ENCODE data around the gene TNS2.
"Not testable (repeated sequence)": the region's sequence is repeated elsewhere in the genome, so short reads cannot be mapped to it uniquely, and the experiment has no call there.

The TNS2 gene, protein sequence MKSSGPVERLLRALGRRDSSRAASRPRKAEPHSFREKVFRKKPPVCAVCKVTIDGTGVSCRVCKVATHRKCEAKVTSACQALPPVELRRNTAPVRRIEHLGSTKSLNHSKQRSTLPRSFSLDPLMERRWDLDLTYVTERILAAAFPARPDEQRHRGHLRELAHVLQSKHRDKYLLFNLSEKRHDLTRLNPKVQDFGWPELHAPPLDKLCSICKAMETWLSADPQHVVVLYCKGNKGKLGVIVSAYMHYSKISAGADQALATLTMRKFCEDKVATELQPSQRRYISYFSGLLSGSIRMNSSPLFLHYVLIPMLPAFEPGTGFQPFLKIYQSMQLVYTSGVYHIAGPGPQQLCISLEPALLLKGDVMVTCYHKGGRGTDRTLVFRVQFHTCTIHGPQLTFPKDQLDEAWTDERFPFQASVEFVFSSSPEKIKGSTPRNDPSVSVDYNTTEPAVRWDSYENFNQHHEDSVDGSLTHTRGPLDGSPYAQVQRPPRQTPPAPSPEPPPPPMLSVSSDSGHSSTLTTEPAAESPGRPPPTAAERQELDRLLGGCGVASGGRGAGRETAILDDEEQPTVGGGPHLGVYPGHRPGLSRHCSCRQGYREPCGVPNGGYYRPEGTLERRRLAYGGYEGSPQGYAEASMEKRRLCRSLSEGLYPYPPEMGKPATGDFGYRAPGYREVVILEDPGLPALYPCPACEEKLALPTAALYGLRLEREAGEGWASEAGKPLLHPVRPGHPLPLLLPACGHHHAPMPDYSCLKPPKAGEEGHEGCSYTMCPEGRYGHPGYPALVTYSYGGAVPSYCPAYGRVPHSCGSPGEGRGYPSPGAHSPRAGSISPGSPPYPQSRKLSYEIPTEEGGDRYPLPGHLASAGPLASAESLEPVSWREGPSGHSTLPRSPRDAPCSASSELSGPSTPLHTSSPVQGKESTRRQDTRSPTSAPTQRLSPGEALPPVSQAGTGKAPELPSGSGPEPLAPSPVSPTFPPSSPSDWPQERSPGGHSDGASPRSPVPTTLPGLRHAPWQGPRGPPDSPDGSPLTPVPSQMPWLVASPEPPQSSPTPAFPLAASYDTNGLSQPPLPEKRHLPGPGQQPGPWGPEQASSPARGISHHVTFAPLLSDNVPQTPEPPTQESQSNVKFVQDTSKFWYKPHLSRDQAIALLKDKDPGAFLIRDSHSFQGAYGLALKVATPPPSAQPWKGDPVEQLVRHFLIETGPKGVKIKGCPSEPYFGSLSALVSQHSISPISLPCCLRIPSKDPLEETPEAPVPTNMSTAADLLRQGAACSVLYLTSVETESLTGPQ (N-terminal part only)

DNA sequence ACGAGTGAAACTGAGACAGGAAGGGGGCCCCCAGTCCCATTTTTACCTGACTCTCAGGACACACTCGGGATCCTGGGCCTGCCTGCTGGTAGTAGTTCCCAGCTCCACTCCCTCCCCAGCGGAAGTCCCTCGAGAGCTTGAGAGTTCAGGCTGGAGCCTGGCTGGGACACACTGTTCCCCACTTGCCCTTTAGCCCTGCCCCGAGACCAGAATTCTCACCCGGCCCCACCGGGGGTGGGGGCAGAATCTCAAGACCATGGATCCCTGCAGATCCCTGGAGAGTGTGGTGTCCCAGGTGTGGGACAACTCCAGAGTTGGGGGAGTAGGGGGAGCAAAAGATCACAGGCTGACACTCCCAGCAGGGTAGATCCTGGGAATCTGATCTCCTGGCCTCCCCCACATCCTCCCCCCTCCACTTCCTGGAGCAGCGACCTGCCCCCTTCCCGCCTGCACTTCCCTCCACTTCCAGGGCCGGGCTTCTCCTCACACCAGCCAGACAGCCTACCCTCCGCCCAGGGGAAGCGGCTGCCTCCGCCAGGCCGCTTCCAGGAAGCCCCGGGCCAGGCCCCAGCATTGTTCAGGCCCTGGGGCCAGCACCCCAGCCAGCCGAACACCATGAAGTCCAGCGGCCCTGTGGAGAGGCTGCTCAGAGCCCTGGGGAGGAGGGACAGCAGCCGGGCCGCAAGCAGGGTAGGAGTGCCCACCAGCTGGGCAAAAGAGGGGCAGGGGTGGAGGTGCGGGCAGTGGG lies at the start of gene TNS2:
TNS2 (plus strand) TSS at position 495 of the 748 bp plus-strand sequence; CDS start at position 616, 121 bp downstream.
- H3K9ac ChIP-seq (ENCODE audit: low read length in 5 of 5), result peak within 1 kb of the TSS; percentile 93 to 100 (median 99)
- H3K27ac ChIP-seq (ENCODE audit: low read depth, low read length), result peak within 1 kb of the TSS; percentile 99
- H3K27me3 ChIP-seq (ENCODE audit: control insufficient read depth in 5 of 5, insufficient read depth in 4 of 5, low read length in 5 of 5), result peaks cover 0 to 2% (median 0%) of the 10 kb centered on the region in 5 donors
- H3K4me3 ChIP-seq (ENCODE audit: low read depth in 1 of 5, low read length in 5 of 5), result peak within 1 kb of the TSS; percentile 87 to 95 (median 91)
- H3K4me1 ChIP-seq (ENCODE audit: control insufficient read depth in 5 of 5, insufficient read depth in 5 of 5, low read length in 5 of 5), result peaks cover 29 to 92% (median 84%) of the 10 kb centered on the region in 5 donors
- H3K36me3 ChIP-seq (ENCODE audit: control insufficient read depth in 5 of 5, insufficient read depth in 5 of 5, low read length in 5 of 5), result peaks cover 0 to 23% (median 12%) of the 10 kb centered on the region in 5 donors
- no peaks in the 10 kb centered on the region for H3K9me3 ChIP-seq (ENCODE audit: control insufficient read depth in 5 of 5, low read length in 5 of 5)

DNA sequence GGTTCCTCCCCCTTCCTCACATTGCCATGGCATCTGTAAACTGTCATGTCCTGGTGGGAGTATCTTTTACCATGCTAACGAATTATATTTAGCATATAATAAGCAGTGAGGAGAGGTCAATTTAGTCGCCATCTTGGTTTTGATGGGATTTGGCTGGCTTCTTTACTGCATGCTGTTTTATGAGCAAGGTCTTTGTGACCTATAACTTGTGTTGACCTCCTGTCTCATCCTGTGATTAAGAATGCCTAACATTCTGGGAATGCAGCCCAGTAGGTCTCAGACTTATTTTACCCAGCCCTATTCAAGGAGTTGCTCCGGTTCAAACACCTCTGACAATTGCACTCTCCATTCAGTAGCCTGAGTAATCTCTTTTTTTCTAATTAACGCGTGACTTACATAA lies 45.7 kb upstream of the TNS2 start:
- no peaks in the 10 kb centered on the region for H3K27me3 ChIP-seq (ENCODE audit: control insufficient read depth in 5 of 5, insufficient read depth in 4 of 5, low read length in 5 of 5)
- H3K9me3 ChIP-seq (ENCODE audit: control insufficient read depth in 5 of 5, low read length in 5 of 5), result no peaks in the 10 kb centered on the region
- no peaks in the 10 kb centered on the region for H3K36me3 ChIP-seq (ENCODE audit: control insufficient read depth in 5 of 5, insufficient read depth in 5 of 5, low read length in 5 of 5)
- H3K4me3 ChIP-seq (ENCODE audit: low read depth in 1 of 5, low read length in 5 of 5), result no peak overlapping the region
- H3K27ac ChIP-seq (ENCODE audit: low read depth, low read length), result no peak overlapping the region
- peak overlapping the region in 1 of 5 donors; percentile 32 for H3K9ac ChIP-seq (ENCODE audit: low read length in 5 of 5)
- H3K4me1 ChIP-seq (ENCODE audit: control insufficient read depth in 5 of 5, insufficient read depth in 5 of 5, low read length in 5 of 5), result peaks cover 0 to 48% (median 43%) of the 10 kb centered on the region in 5 donors

- Histone ChIP-seq H3K36me3 (ENCODE audit: control insufficient read depth in 5 of 5, insufficient read depth in 5 of 5, low read length in 5 of 5) (peaks cover 0 to 3% (median 0%) of the 10 kb centered on the region in 5 donors), H3K4me1 (ENCODE audit: control insufficient read depth in 5 of 5, insufficient read depth in 5 of 5, low read length in 5 of 5) (peaks cover 2 to 52% (median 47%) of the 10 kb centered on the region in 5 donors), H3K27me3 (ENCODE audit: control insufficient read depth in 5 of 5, insufficient read depth in 4 of 5, low read length in 5 of 5) (no peaks in the 10 kb centered on the region), H3K9me3 (ENCODE audit: control insufficient read depth in 5 of 5, low read length in 5 of 5) (no peaks in the 10 kb centered on the region), H3K4me3 (ENCODE audit: low read depth in 1 of 5, low read length in 5 of 5) (no peak overlapping the region), H3K9ac (ENCODE audit: low read length in 5 of 5) (peak overlapping the region in 1 of 5 donors; percentile 32), H3K27ac (ENCODE audit: low read depth, low read length) (peak overlapping the region; percentile 1)
Observed at GRCh38 chr12:53004582-53004981, 45.3 kb upstream of the TNS2 start.

DNA sequence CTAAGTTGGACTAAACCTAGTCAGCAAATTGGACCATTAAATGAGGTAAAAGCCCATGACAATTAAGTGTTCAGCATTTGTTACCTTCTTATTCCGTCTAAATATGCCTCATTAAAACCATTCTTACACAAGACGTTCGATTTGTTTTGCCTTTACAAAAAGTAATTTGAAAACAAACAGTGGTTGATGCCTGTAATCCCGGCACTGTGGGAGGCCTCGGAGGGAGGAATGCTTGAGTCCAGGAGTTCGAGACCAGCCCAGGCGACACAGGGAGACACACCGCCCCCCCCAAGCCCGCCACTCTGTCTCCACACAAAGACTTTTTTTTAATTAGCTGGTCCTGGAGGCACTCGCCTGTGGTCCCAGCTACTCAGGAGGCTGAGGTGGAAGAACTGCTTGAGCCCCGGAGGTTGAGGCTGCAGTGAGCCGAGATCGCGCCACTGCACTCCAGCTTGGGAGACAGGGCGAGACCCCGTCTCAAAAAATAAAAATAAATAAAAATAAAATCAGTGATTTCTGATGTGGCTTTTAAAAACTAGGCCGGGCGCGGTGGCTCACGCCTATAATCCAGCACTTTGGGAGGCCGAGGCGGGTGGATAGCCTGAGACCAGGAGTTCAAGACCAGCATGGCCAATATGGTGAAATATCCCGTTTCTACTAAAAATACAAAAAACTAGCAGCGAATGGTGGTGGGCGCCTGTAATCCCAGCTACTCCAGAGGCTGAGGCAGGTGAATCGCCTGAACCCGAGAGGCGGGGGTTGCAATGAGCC lies 44.5 kb upstream of the TNS2 start:
- Histone ChIP-seq H3K4me1 (ENCODE audit: control insufficient read depth in 5 of 5, insufficient read depth in 5 of 5, low read length in 5 of 5) (peaks cover 2 to 55% (median 51%) of the 10 kb centered on the region in 5 donors), H3K9ac (ENCODE audit: low read length in 5 of 5) (peak overlapping the region in 4 of 5 donors; percentile 59 to 82 (median 62)), H3K36me3 (ENCODE audit: control insufficient read depth in 5 of 5, insufficient read depth in 5 of 5, low read length in 5 of 5) (peaks cover 0 to 4% (median 0%) of the 10 kb centered on the region in 5 donors), H3K4me3 (ENCODE audit: low read depth in 1 of 5, low read length in 5 of 5) (peak overlapping the region; percentile 77 to 96 (median 86)), H3K27ac (ENCODE audit: low read depth, low read length) (peak overlapping the region; percentile 57), H3K9me3 (ENCODE audit: control insufficient read depth in 5 of 5, low read length in 5 of 5) (no peaks in the 10 kb centered on the region), H3K27me3 (ENCODE audit: control insufficient read depth in 5 of 5, insufficient read depth in 4 of 5, low read length in 5 of 5) (no peaks in the 10 kb centered on the region)

- peaks cover 0 to 7% (median 4%) of the 10 kb centered on the region in 5 donors for H3K36me3 ChIP-seq (ENCODE audit: control insufficient read depth in 5 of 5, insufficient read depth in 5 of 5, low read length in 5 of 5)
- H3K9me3 ChIP-seq (ENCODE audit: control insufficient read depth in 5 of 5, low read length in 5 of 5), result no peaks in the 10 kb centered on the region
- peaks cover 2 to 60% (median 51%) of the 10 kb centered on the region in 5 donors for H3K4me1 ChIP-seq (ENCODE audit: control insufficient read depth in 5 of 5, insufficient read depth in 5 of 5, low read length in 5 of 5)
- H3K27me3 ChIP-seq (ENCODE audit: control insufficient read depth in 5 of 5, insufficient read depth in 4 of 5, low read length in 5 of 5), result no peaks in the 10 kb centered on the region
- H3K9ac ChIP-seq (ENCODE audit: low read length in 5 of 5), result peak within 1 kb of the TSS; percentile 92 to 98 (median 96)
- H3K4me3 ChIP-seq (ENCODE audit: low read depth in 1 of 5, low read length in 5 of 5), result peak within 1 kb of the TSS; percentile 86 to 98 (median 88)
- H3K27ac ChIP-seq (ENCODE audit: low read depth, low read length), result peak within 1 kb of the TSS; percentile 96
Observed at GRCh38 chr12:53005986-53006809, 43.7 kb upstream of the TNS2 start, which contains the start of gene EIF4B. TSS of gene EIF4B (plus strand) at chr12:53006456. CDS start at chr12:53006484, 28 bp downstream.

DNA sequence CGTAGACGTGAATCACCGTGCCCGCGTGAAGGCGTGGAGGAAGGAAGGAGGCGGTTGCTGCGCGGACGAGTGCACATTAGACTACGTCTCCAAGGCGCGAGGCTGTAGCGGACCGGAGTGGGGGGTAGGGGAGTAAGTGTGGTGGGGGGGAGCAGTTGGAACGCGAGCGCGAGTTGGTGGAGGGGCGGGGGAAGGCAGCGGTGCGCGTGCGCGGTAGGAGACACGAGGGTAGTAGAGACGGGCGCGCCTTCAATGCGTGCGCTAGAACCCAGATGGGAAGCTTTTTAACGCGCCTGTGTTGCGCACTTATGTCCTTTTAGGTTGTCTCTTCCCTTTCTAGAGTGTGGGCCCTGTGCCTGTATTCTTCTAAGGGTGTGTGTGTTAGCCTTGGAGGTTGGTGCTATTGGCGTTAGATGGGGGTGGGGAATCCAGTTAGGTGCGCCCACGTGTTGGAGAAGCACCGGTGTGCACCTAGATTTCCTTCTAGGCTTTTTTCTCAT lies 43.0 kb upstream of the TNS2 start:
- no peaks in the 10 kb centered on the region for H3K27me3 ChIP-seq (ENCODE audit: control insufficient read depth in 5 of 5, insufficient read depth in 4 of 5, low read length in 5 of 5)
- peak overlapping the region; percentile 92 to 98 (median 96) for H3K9ac ChIP-seq (ENCODE audit: low read length in 5 of 5)
- H3K9me3 ChIP-seq (ENCODE audit: control insufficient read depth in 5 of 5, low read length in 5 of 5), result no peaks in the 10 kb centered on the region
- H3K27ac ChIP-seq (ENCODE audit: low read depth, low read length), result peak overlapping the region; percentile 96
- H3K4me1 ChIP-seq (ENCODE audit: control insufficient read depth in 5 of 5, insufficient read depth in 5 of 5, low read length in 5 of 5), result peaks cover 2 to 66% (median 51%) of the 10 kb centered on the region in 5 donors
- H3K4me3 ChIP-seq (ENCODE audit: low read depth in 1 of 5, low read length in 5 of 5), result peak overlapping the region; percentile 86 to 98 (median 88)
- peaks cover 0 to 7% (median 4%) of the 10 kb centered on the region in 5 donors for H3K36me3 ChIP-seq (ENCODE audit: control insufficient read depth in 5 of 5, insufficient read depth in 5 of 5, low read length in 5 of 5)

DNA sequence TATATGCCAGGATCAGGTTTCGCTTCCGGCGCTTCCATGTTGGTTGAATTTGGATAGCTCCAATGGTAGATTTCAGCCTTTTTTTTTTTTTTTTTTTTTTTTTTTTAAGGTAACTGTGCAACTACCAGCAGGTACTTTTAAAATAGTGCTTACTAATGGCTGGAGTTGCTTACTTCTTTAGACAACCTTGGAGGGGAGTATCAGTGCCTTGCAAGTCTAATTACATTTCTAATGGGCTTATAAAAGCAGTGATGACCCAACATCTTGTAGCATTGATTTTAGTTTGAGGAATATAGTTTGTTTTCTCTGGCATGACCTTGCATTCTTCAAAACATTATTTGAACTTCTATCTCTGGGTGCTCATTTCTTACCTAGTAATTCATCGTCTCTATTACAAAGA lies 42.5 kb upstream of the TNS2 start:
- Histone ChIP-seq H3K4me3 (ENCODE audit: low read depth in 1 of 5, low read length in 5 of 5) (peak overlapping the region; percentile 86 to 98 (median 88)), H3K4me1 (ENCODE audit: control insufficient read depth in 5 of 5, insufficient read depth in 5 of 5, low read length in 5 of 5) (peaks cover 2 to 71% (median 51%) of the 10 kb centered on the region in 5 donors), H3K9me3 (ENCODE audit: control insufficient read depth in 5 of 5, low read length in 5 of 5) (no peaks in the 10 kb centered on the region), H3K9ac (ENCODE audit: low read length in 5 of 5) (peak overlapping the region in 4 of 5 donors; percentile 20 to 98 (median 64)), H3K36me3 (ENCODE audit: control insufficient read depth in 5 of 5, insufficient read depth in 5 of 5, low read length in 5 of 5) (peaks cover 0 to 7% (median 4%) of the 10 kb centered on the region in 5 donors), H3K27ac (ENCODE audit: low read depth, low read length) (peak overlapping the region; percentile 96), H3K27me3 (ENCODE audit: control insufficient read depth in 5 of 5, insufficient read depth in 4 of 5, low read length in 5 of 5) (no peaks in the 10 kb centered on the region)

DNA sequence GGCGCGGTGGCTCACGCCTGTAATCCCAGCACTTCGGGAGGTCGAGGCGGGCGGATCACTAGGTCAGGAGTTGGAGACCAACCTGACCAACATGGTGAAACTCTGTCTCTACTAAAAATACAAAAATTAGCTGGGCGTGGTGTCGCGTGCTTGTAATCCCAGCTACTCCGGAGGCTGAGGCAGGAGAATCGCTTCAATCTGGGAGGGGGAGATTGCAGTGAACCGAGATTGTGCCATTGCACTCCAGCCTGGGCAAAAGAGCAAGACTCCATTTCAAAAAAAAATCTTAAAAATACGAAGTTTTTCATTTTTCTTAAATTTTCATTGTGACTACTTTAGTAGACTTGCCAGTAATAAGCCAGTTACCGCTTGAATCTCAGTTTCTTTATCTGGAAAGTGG lies 41.1 kb upstream of the TNS2 start:
- not testable (repeated sequence) for H3K9ac ChIP-seq (ENCODE audit: low read length in 5 of 5); H3K36me3 ChIP-seq (ENCODE audit: control insufficient read depth in 5 of 5, insufficient read depth in 5 of 5, low read length in 5 of 5); H3K27me3 ChIP-seq (ENCODE audit: control insufficient read depth in 5 of 5, insufficient read depth in 4 of 5, low read length in 5 of 5); H3K4me3 ChIP-seq (ENCODE audit: low read depth in 1 of 5, low read length in 5 of 5); H3K9me3 ChIP-seq (ENCODE audit: control insufficient read depth in 5 of 5, low read length in 5 of 5); H3K27ac ChIP-seq (ENCODE audit: low read depth, low read length)
- H3K4me1 ChIP-seq (ENCODE audit: control insufficient read depth in 5 of 5, insufficient read depth in 5 of 5, low read length in 5 of 5), result peaks cover 3 to 75% (median 60%) of the 10 kb centered on the region in 5 donors
